EH (cell line): ENCODE results near the gene IPO4.
"Not testable (repeated sequence)": the region's sequence is repeated elsewhere in the genome, so short reads cannot be mapped to it uniquely, and the experiment has no call there.

Source experiments
- DNase-seq: peaks from one replicate; pipeline ENCODE4 v3.0.0-alpha.2; 2015; ENCODE audit warnings: low read depth

The IPO4 gene

GRCh38 chr14:24215495-24216344, 27.1 kb upstream of the IPO4 start, which contains the start of gene MDP1:
Gene MDP1, minus strand, starts transcription at chr14:24216066. Its CDS starts 111 bp downstream, at chr14:24215955.
- peak; percentile 87 for DNase-seq

GRCh38 chr14:24213866-24214662, 25.4 kb upstream of the IPO4 start:
- DNase-seq, result no peak

- DNase-seq, result peak; percentile 99
Observed at GRCh38 chr14:24212924-24213865, 24.6 kb upstream of the IPO4 start, which contains the start of gene CHMP4A. Gene CHMP4A, minus strand, starts transcription at chr14:24213488. Its CDS starts 49 bp downstream, at chr14:24213439.

- no peak for DNase-seq
Observed at GRCh38 chr14:24211311-24211710, 22.7 kb upstream of the IPO4 start.

GRCh38 chr14:24207625-24208024, 19.0 kb upstream of the IPO4 start:
- no peak for DNase-seq

GRCh38 chr14:24207104-24207551, 18.5 kb upstream of the IPO4 start:
- no peak for DNase-seq

GRCh38 chr14:24206260-24207103, 17.9 kb upstream of the IPO4 start:
- DNase-seq, result no peak

- DNase-seq, result no peak
Observed at GRCh38 chr14:24204163-24205146, 15.8 kb upstream of the IPO4 start.

GRCh38 chr14:24203249-24203886, 14.8 kb upstream of the IPO4 start:
- not testable (repeated sequence) for DNase-seq

GRCh38 chr14:24202538-24202937, 13.9 kb upstream of the IPO4 start:
- not testable (repeated sequence) for DNase-seq

- no peak for DNase-seq
Observed at GRCh38 chr14:24198814-24199524, 10.4 kb upstream of the IPO4 start.

GRCh38 chr14:24197056-24197450, 8.4 kb upstream of the IPO4 start:
- no peak for DNase-seq

- peak; percentile 37 for DNase-seq
Observed at GRCh38 chr14:24196071-24197055, 7.7 kb upstream of the IPO4 start.

- DNase-seq, result peak; percentile 88
Observed at GRCh38 chr14:24195186-24196070, 6.8 kb upstream of the IPO4 start, which contains the start of gene TM9SF1. Gene TM9SF1, minus strand, starts transcription at chr14:24195441. Its CDS starts 422 bp downstream, at chr14:24195019.

GRCh38 chr14:24194873-24195185, 6.2 kb upstream of the IPO4 start:
- no peak for DNase-seq
